Smooth muscle cell (in vitro differentiated cells): ENCODE measurements around the gene ANO6. TPM values are rescaled to one million over a fixed set of nuclear protein-coding genes. Genes with fewer than 3 reads are reported as not detected.

Experiments used
- DNase-seq: peaks from one replicate; lab custom pipeline; 2025; ENCODE audit not compliant: unreplicated experiment; lab: John Stamatoyannopoulos, UW
- H2AFZ ChIP-seq: fragments of 200-600 bp; sonication (generic); 2 replicates; pipeline ENCODE4 v1.6.0; 2016; ENCODE audit warnings: antibody characterized with exemption, low read depth, mild to moderate bottlenecking
- H3F3A ChIP-seq: fragments of 200-600 bp; sonication (generic); 2 replicates; pipeline ENCODE4 v1.6.0; 2017; ENCODE audit warnings: antibody characterized with exemption, low read depth
- H3K27ac ChIP-seq: fragments of 200-600 bp; sonication (generic); 2 replicates; pipeline ENCODE4 v1.5.1; 2016; ENCODE audit warnings: low read depth, mild to moderate bottlenecking
- H3K27me3 ChIP-seq: fragments of 200-600 bp; sonication (generic); 2 replicates; pipeline ENCODE4 v1.6.1; 2016; ENCODE audit warnings: low read depth, mild to moderate bottlenecking
- H3K36me3 ChIP-seq: fragments of 200-600 bp; sonication (generic); 2 replicates; pipeline ENCODE4 v1.5.1; 2016; ENCODE audit warnings: low read depth
- H3K4me1 ChIP-seq: fragments of 200-600 bp; sonication (generic); 2 replicates; pipeline ENCODE4 v1.5.1; 2016; ENCODE audit warnings: low read depth
- H3K4me2 ChIP-seq: fragments of 200-600 bp; sonication (generic); 2 replicates; pipeline ENCODE4 v1.6.0; 2016; ENCODE audit warnings: mild to moderate bottlenecking
- H3K4me3 ChIP-seq: fragments of 200-600 bp; sonication (generic); 2 replicates; pipeline ENCODE4 v1.5.1; 2016; ENCODE audit warnings: mild to moderate bottlenecking
- H3K79me2 ChIP-seq: fragments of 200-600 bp; sonication (generic); 2 replicates; pipeline ENCODE4 v1.6.0; 2016; ENCODE audit warnings: low read depth, mild to moderate bottlenecking
- H3K9ac ChIP-seq: fragments of 200-600 bp; sonication (generic); 2 replicates; pipeline ENCODE4 v1.6.0; 2016; ENCODE audit warnings: low read depth
- H3K9me3 ChIP-seq: fragments of 200-600 bp; sonication (generic); replicated peaks from 2 replicates; pipeline ENCODE4 v1.5.1; 2016; ENCODE audit warnings: low read depth
- H4K20me1 ChIP-seq: fragments of 200-600 bp; sonication (generic); 2 replicates; pipeline ENCODE4 v1.6.0; 2016; ENCODE audit warnings: low read depth
- CTCF ChIP-seq: fragments of 200-600 bp; sonication (generic); IDR thresholded peaks from 2 replicates; pipeline ENCODE4 v1.5.1; 2017; ENCODE audit warnings: borderline replicate concordance, mild to moderate bottlenecking, antibody characterized with exemption; ENCODE audit not compliant: insufficient read depth, poor library complexity, severe bottlenecking
- WGBS: methylation state at CpG from one replicate; pipeline ENCODE4 v1.1.7; 2016; ENCODE audit warnings: low lambda C conversion rate; 5-methylcytosine and 5-hydroxymethylcytosine counted together
- polyA plus RNA-seq: library from polyadenylated mRNA; unstranded; fragments of >200 nt; fragmentation: Nextera tagmentation; extraction: Ambion mirVana; gene quantifications from 2 replicates; pipeline ENCODE4 v1.2.1, GENCODE V29; 2016
- total RNA-seq: library from RNA; depleted of rRNA; stranded (reverse); fragments of >200 nt; gene quantifications from 2 replicates; pipeline ENCODE4 v1.2.3, GENCODE V29; 2014

ANO6 gene
- total and polyA plus RNA-seq, 2 experiments from 2014 or later: 44.8 to 106 TPM

- no peak overlapping the region for H3K27ac ChIP-seq
- H2AFZ ChIP-seq: no peak overlapping the region
- H3K4me1 ChIP-seq: peaks cover 20% of the 10 kb centered on the region
- peaks cover 78% of the 10 kb centered on the region for H3K79me2 ChIP-seq
- H3K9me3 ChIP-seq: no peaks in the 10 kb centered on the region
- no peak overlapping the region for H3K4me3 ChIP-seq
- H3K9ac ChIP-seq: no peak overlapping the region
- DNase-seq: no peak
- H3K36me3 ChIP-seq: no peaks in the 10 kb centered on the region
- TF ChIP-seq CTCF: no peak
- peaks cover 34% of the 10 kb centered on the region for H4K20me1 ChIP-seq
- WGBS: 84% methylated on average over 3 of the region's 3 CpGs
- peaks cover 26% of the 10 kb centered on the region for H3F3A ChIP-seq
- no peak overlapping the region for H3K4me2 ChIP-seq
- H3K27me3 ChIP-seq: no peaks in the 10 kb centered on the region
Measured at GRCh38 chr12:45227316-45228067, 11.6 kb downstream of the ANO6 start.

GRCh38 chr12:45231515-45232145 lies 15.7 kb downstream of the ANO6 start:
- Histone ChIP-seq H2AFZ (no peak overlapping the region), H3K27ac (peak overlapping the region; percentile 100), H3K4me3 (no peak overlapping the region), H3K4me2 (peak overlapping the region; percentile 79), H3K9ac (peak overlapping the region; percentile 92), H3K79me2 (peaks cover 49% of the 10 kb centered on the region), H3F3A (peaks cover 58% of the 10 kb centered on the region), H3K4me1 (peaks cover 51% of the 10 kb centered on the region), H3K9me3 (no peaks in the 10 kb centered on the region), H3K36me3 (no peaks in the 10 kb centered on the region), H4K20me1 (peaks cover 6% of the 10 kb centered on the region), H3K27me3 (no peaks in the 10 kb centered on the region)
- no peak for DNase-seq
- TF ChIP-seq CTCF: no peak
- WGBS: 3% methylated on average over 3 of the region's 3 CpGs

- H3K36me3 ChIP-seq: no peaks in the 10 kb centered on the region
- H3K27ac ChIP-seq: peak overlapping the region; percentile 100
- H3K4me1 ChIP-seq: peaks cover 51% of the 10 kb centered on the region
- no peak for DNase-seq
- H2AFZ ChIP-seq: no peak overlapping the region
- peaks cover 6% of the 10 kb centered on the region for H4K20me1 ChIP-seq
- peak overlapping the region; percentile 79 for H3K4me2 ChIP-seq
- no peaks in the 10 kb centered on the region for H3K27me3 ChIP-seq
- H3K4me3 ChIP-seq: no peak overlapping the region
- H3K9ac ChIP-seq: peak overlapping the region; percentile 92
- H3K79me2 ChIP-seq: peaks cover 49% of the 10 kb centered on the region
- TF ChIP-seq CTCF: no peak
- 61% methylated on average over 3 of the region's 3 CpGs for WGBS
- no peaks in the 10 kb centered on the region for H3K9me3 ChIP-seq
- H3F3A ChIP-seq: peaks cover 63% of the 10 kb centered on the region
Measured at GRCh38 chr12:45232146-45232755, 16.4 kb downstream of the ANO6 start.
